ENCODE measurements around the gene FOXRED1.

DNA sequence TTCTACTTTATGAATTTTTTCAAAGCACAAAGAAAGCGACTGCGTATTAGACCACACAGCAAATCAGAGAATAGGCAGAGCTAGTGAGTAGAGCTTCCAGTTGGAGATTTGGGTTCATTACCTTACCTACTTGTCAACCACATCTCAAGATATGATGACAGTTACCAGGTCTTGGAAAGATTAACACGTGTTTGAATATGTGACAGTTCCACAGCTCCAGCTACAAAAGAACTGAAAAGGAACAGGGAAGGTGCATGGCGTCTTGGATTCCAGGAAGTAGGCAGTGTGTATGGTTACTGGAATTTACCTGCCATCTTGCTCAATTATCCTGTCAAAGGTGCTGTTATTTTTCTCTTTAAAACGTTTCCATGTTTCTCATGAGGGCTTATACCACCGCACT lies 19.3 kb downstream of the FOXRED1 start:
- TF ChIP-seq CTCF (IDR thresholded peaks at IDR 0.05) (no peak), POLR2A (IDR thresholded peaks at IDR 0.05) (no peak)

All from lower leg skin (tissue), 3 donors.